NCI-H128 (cell line): ENCODE results near the gene WARS2.

Source experiments
- DNase-seq: peaks from one replicate; lab custom pipeline; 2025; ENCODE audit not compliant: unreplicated experiment; lab: John Stamatoyannopoulos, UW

Gene WARS2

DNA sequence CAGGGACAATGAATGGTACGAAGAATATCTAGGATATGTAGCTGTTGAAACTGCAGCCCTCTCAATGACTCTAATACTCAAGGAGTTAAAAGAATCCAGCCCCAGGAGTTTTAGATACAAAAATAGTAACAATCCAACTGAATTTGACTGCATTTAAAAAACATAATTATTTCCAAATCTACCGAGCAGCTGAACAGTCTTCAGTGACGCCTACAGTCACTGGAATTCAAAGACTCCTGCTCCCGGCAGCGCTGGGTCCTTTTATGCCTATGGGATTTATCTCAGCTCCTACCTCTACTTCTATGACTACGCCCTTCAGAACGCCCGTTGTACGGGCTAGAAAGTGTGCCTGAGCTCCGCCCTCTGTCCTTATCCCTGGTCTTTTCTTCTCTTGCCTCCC, 55.7 kb downstream of the WARS2 start:
- no peak for DNase-seq

DNA sequence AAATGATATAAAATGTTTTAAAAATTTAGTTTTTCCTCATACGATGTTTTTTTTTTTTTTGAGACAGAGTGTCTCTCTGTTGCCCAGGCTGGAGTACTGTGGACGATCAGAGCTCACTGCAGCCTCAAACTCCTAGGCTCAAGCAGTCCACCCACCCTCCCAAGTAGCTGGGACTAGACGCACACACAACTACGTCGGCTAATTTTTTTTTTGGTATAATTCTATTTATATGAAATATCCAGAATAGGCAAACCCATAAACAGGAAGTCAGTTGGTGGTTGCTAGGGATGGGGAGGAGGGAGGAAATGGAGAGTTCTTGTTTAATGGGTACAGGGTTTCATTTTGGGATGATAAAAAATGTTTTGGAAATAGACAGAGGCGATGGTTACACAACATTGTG, 56.5 kb downstream of the WARS2 start:
- no peak for DNase-seq

DNA sequence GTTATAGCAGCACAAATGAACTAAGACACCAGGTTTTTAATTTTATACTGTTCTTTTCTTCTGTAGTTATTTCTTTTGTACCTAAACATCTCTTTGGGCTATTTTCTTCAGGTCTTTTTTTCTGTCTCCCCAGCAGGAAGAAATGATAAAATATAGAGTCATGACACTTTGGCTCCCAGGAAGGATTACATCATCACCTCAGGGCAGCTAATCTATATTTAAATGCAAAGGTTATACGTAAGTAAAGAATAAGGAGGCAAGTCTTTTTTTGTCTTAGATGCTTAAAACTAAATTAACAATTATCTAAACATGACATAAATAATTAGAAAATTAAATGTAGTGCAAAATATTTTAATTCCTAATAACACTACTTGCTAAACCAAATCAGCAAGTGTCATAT, 57.0 kb downstream of the WARS2 start:
- no peak for DNase-seq

DNA sequence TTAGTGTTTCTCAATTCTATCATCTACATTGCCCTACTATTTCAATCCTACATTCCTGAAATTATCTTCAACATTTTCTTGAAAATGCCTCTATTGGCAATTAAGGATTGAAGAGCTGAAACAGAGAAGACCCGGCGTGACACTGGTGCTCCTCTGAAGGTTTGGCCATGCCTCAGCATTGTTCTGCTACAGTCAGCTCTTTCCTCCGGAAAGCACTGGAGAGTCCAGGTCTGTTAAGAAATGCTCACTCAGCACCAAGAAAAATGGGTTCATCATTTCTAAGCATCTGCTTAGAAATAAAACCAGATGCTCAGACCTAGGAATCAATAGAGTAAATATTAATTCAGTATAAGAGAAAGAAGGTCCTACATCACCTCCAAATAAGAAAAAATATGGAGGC, 58.8 kb downstream of the WARS2 start:
- no peak for DNase-seq

DNA sequence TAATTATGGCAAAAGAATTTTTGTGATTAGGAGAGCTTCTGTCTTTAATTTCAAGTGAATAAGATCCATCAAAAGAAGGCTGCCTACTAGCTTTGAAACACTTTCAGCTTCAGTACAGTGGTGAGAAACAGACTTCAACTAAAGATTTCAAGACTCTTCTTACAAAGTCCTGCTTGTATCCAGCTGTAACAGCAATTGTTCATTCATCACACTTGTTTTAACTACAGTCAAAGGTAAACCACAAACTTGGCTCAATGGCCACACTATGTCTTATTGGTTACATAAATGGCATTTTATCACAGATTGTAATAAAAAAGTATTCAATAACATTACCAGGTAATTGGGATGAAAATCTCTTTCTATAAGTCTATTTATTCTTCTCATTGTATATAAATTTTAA, 59.2 kb downstream of the WARS2 start:
- no peak for DNase-seq

DNA sequence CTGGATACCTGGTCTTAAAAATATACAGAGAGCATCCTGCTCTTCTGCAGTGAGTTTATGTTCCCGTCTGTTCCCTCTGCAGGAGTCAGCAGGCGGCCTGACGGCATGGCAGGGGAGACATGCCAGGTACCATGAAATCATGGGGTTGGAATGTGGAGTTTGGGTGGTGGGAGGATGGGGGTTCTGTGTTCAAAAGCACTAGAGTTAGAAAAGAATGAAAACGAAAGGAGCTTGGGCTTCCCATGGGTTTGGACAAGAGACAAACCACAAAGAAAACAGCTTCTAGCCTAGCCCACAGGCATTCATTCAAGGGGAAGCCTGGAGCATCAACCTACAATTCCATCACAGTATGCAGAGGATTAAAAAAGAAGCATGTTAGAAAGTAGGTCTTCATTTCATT, 59.9 kb downstream of the WARS2 start:
- no peak for DNase-seq

DNA sequence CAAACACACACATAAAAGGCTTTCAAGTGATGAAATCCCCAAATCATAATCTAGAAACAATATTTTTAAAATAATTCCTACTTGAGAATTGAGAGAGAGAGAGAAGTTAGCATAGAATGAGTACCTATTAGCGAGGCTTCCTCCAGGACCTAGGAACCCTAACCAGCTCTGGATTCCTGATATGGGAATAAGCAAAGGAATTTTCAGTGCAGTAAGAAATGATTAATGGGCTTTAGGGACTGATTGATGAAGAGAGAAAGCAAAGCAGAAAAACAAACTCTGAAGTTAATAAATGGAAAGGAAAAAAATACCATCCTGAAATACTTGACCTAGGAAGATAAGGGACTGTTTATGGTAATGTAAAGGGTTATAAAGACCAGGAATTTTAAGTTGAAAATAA, 60.6 kb downstream of the WARS2 start:
- DNase-seq, result no peak

DNA sequence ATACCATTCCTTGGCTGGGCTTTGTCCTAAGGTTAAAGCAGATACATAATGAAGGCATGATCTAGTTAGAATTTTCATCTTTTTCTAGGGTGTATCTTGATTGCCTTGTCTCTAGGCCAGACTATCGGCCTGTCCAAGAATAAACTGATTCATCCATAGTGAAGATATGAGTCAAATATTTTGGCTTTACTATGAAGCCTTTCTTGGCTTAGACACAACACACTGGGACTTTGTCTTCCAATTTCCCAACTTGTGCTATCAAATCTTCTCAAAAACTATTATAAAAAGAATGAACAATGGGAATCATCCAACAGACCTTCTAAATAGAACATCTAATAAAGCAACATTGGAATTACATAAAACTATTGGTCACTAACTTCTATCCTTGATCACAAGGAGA, 64.8 kb downstream of the WARS2 start:
- DNase-seq, result no peak

DNA sequence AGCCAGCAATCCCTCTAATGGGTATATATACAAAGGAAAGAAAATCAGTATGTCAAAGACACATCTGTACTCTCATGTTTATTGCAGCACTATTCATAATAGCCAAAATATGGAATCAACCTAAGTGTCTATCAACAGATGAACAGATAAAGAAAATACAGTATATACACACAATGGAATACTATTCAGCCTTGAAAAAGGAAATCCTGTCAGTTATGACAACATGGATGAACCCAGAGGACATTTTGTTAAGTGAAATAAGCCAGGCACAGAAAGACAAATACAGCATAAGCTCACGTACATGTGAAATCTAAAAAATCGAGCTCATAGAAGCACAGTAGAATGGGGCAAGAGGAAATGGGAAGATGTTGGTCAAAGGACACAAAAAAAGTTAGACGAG, 69.1 kb downstream of the WARS2 start:
- DNase-seq, result no peak

DNA sequence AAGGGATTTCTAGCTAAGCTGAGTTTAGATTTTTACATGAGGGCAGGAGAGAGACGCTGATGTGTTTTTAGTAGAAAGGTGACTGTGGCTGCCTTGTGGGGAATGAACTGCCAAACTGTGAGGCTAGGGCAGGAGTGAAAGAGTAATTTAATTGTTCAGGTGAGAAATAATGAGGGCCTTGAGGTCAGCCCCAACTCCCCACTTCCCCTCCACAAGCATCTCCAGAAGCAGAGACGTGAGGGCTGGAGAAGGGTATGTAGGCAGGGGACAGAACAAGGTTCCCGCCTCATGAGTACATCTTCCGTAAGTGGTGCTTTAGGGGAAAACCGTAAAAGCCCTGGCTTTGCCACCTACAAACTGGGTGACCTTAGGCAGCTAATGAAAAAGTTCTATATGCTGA, 70.8 kb downstream of the WARS2 start:
- DNase-seq, result no peak

DNA sequence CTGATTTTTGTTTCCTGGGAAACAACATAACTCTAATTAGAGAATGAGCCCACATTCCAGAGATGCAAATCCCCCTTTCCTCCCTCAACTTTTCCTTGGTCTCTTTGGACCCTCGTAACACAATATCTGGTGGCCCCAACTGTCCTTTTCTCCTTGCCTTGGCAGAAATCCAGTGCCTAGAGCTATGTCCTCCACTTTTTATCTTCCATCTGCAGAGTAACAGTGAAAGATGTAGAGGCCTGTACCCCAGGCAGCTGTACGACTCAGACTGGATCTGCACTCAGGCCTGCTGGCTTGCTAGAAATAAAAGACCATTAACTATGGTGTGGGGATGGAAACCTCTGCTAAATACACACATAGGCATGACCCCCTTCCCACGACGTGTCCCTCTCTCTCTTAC, 72.0 kb downstream of the WARS2 start:
- DNase-seq, result no peak

DNA sequence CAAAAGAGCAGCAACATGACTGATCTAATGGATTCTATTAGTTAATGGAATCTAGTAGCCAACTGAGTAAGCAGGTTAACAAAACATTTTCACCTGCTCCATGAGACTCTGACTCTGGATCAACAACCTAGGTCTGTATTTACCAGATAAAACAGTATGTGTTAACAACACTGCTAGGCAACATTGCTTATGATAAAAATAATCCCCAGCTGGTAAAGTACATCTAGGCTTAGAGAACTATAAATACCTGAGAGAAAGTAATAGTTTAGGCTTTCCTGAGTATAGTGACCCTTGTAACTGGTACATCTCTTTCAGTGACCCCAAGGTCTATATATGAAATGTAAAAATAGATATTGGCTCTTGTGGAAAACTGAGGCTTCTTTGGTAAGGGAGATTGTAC, 78.8 kb downstream of the WARS2 start:
- no peak for DNase-seq

DNA sequence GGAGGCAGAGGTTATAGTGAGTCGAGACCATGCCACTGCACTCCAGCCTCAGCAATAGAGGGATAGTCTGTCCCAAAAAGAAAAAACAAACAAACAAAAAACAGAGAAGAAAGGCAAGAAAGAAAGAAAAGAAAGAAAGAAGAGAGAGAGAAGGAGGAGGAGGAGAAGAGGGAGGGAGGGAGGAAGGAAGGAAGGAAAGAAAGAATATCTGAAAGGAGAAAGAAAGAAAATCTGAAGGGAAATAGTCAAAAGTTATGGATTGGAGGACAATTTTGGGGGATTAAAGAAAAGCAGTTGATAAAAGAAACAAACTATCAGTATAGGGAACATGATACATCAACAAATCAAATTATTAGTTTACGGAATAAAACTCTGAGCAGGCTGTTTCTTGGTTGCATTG, 84.9 kb downstream of the WARS2 start:
- DNase-seq, result no peak

DNA sequence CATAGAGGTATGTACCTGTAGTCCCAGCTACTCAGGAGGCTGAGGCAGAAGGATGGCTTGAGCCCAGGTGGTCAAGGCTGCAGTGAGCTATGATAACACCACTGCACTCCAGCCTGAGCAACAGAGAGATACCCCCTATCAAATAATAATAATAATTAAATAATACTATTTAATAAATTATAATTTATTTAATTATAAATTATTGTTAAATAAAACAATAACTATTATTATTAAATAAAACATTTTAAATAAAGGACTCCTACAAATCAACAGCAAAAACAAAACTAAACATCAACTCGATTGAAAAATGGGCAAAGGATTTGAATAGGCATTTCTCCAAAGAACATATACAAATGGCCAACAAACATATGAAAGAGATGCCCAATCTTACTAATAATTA, 86.5 kb downstream of the WARS2 start:
- DNase-seq, result no peak

DNA sequence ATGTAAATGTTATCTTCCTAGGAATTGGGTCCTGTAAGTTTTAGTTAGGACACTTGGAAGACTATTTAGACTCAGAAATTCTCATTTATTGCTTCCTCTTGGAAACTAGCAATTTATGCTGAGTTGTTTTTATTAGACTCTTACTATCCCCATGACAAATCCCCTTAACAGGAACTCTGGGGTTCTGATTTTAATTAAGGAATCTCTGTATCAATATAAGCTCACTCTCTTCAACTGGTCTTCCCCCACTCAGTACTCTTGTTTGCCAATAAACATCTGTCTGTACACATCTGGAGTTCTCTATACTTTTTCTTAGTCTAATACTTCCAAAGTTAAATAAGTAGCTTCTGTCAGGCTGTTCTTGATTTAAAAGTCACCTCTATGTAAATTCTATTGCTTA, 88.2 kb downstream of the WARS2 start:
- DNase-seq, result no peak

DNA sequence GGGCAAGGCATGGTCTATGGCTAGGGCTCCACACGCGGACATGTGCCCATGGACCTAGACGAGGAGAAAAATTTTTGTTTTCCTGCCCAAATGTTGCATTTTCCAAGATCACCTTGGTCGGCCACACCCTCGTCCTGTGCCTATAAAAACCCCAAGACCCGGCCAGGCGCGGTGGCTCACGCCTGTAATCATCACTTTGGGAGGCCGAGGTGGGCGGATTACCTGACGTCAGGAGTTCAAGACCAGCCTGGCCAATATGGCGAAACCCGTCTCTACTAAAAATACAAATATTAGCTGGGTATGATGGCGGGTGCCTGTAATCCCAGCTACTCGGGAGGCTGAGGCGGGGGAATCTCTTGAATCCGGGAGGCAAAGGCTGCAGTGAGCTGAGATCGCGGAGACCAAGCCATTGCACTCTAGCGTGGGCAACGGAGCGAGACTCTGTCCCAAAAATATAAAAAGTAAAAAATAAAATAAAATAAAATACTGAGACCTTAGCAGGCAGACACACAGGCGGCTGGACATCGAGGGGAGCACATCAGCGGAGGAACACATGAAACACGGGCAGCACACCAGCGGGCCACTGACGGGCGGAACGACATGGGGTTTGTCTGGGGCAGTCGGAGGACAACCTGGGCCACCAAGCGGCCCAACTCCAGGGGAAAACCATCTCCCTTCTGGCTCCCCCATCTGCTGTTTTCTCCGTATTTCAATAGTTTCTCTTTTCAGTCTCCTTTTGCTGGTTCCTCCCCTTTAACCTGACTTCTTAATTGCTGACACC, 91.6 kb downstream of the WARS2 start:
- no peak for DNase-seq

DNA sequence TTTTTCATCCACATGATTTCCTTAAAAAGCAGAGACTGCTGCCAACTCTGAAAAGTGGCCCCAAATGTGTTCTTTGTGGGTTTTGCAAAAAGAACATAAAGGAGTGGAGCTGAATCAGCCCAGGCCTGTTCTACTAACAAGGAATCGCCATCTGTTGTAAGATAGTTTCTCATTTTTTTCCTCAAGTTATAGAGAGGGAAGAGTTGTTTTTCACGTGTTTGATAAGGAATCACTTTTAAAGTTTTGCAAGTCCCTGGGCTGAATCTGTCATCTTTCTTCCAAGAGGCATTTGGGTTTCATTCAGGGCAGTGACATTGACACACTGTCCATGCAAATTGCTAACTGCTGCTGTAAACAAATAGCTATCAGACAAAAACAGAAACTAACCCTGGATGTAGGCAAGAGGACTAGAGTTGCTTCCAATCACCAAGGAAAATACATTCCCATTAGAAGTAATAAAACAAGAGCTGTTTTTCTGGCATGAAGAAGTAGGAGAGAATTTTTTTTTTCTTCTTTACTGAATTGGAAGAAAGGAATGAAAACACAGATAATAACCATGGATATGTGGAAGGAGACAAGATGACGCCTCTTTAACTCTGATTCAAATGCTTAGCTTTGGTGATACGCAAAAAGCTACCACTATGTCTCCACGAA, 93.5 kb downstream of the WARS2 start:
- no peak for DNase-seq

DNA sequence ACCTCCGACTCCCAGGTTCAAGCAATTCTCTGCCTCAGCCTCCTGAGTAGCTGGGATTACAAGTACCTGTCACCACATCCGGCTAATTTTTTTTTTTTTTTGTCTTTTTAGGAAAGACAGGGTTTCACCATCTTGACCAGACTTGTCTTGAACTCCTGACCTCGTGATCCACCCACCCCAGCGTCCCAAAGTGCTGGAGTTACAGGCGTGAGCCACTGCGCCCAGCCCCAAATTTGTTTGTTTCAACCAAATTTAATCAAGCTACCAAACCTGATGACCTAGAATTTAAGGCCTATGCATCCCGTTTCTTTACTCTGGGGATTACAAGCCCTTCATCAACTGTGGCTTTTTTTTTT, 94.0 kb downstream of the WARS2 start:
- DNase-seq, result no peak

DNA sequence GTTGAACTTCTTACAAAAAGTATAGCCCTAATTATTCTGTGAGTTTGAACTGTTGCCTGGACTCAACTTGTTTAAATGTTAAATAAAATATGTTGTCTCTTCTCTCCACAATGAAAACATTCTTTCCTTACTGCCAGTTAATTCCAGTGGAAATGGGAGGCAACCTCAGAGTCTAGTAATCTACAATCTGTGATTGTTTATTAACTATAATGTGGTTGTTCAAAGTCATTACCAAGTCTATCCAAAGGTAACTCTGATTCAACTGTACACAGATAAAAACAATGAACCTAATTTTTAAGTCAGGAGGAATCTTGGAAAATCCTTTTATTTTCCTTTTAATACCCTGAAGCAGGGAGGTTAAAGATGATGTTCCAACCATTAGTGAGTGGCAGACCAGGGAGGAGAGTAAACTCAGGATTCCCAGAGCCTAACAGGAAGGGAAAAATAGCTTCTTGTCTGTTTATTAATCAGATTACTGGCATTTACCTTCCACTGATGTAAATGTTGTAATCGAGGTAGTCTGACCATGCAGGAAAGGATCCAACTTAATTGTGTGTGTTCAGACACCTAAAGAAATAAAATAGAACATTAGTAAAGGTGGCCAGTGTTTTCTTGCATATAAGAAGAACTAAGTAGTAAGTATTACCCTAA, 95.2 kb downstream of the WARS2 start:
- DNase-seq, result no peak

DNA sequence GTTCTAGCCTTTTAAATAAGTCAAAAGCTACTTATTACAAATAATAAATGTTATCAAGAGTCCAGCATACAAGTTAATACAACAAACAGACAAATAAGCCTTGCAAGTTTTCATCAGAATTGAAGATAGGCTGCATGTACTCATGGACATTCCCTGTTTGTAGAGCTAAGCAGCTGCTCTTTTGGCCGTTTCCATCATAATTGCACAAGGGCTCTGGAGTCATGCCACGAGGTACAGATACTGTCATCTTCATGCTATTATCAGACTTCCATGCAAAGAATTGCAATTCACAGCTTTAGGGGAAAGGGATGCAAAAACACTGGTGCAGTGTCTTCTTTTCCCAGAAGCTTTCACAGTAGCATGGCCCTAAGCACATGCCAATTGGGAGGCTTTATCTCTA, 99.5 kb downstream of the WARS2 start:
- no peak for DNase-seq

DNA sequence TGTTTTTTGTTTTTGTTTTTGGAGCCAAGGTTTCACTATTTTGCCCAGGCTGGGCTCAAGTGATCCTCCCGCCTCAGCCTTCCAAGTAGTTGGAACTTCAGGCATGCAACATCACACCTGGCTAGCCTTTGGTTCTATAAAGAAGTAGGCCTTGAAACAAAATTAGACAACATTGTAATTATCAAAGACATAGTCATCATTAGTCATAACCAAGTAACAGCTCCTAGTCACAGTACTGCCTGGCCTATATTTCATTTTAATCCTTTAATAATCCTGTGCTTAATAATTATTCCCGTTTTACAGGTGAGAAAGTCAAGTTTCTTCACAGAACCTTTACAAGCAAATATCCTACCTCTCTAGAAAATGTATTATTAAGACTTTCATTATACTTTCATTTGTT, 100.0 kb downstream of the WARS2 start:
- no peak for DNase-seq

DNA sequence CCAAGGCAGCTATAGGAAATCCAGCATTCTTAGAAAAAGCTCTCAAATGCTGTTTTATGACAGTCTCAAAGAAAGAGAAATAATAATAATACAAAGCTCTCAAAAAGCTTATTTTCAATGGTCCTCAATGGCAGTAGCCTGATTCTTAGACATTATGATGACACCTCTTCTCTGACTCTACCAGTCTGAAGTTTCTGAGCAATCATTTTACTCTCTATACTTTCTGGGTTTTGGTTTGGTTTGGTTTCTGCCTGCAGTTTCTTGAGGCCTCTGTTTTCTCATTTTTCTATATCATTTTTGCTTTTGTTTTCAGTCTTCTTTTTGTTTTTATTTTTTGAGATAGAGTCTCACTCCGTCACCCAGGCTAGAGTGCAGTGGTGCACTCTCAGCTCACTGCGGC, 102.1 kb downstream of the WARS2 start:
- DNase-seq, result no peak

DNA sequence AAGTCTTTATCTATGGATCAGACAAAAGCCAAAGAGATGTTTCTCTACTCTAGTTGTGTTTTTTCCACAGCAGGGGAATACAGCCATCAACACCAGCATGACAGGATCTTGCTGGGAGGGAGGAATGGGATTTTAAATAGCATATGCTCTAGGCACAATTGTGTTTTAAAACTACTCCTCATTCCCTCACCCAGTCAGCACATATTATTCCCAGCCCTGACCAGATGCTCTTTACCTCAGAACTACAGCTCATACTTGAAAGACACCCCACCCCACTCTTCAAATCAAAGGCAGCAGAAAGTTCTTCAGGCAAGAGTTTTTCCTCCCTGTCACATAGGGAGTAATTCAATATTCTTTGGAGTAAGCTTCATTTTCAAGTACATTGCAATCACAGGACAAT, 106.1 kb downstream of the WARS2 start:
- no peak for DNase-seq
